Activated CD8-positive, alpha-beta T cell treated with anti-CD3 and anti-CD28 coated beads for 36 hours (primary cell): ENCODE data around the gene MOB1B. TPM values are rescaled to one million over a fixed set of nuclear protein-coding genes. Genes with fewer than 3 reads are reported as not detected.
A peak's percentile ranks its signal among the peaks of the same experiment; 100 is the strongest.

Experiments used
- ATAC-seq: fragments of 200-7000 bp; cut with Tn5 transposase; one replicate; pipeline ENCODE4 v1.10.0; 2021; ENCODE audit warnings: mild to moderate bottlenecking, moderate library complexity
- CTCF ChIA-PET: fragments of 350-600 bp; sonication (Branson Sonifier 250); formaldehyde crosslinking; loops from one replicate; lab custom pipeline; 2021; ENCODE audit warnings: antibody characterized with exemption; lab: Charles Lee
- POLR2A ChIA-PET: fragments of 350-600 bp; sonication (Branson Sonifier 250); formaldehyde crosslinking; loops from one replicate; lab custom pipeline; 2021; ENCODE audit warnings: antibody characterized with exemption; lab: Charles Lee
- DNase-seq: peaks from one replicate; pipeline ENCODE4 v3.0.0-alpha.2; 2020
- H3K27ac Mint-ChIP-seq: one replicate; pipeline ENCODE4 v1.8.0; 2021; ENCODE audit warnings: mild to moderate bottlenecking, mixed read lengths
- H3K27me3 Mint-ChIP-seq: one replicate; pipeline ENCODE4 v1.8.0; 2021; ENCODE audit warnings: mixed read lengths
- H3K36me3 Mint-ChIP-seq: one replicate; pipeline ENCODE4 v1.8.0; 2021; ENCODE audit warnings: low read depth, mixed read lengths
- H3K4me1 Mint-ChIP-seq: one replicate; pipeline ENCODE4 v1.8.0; 2021; ENCODE audit warnings: low read depth, mixed read lengths
- H3K4me3 Mint-ChIP-seq: one replicate; pipeline ENCODE4 v1.8.0; 2021; ENCODE audit warnings: mild to moderate bottlenecking, moderate library complexity, mixed read lengths
- H3K9me3 Mint-ChIP-seq: one replicate; pipeline ENCODE4 v1.8.0; 2021; ENCODE audit warnings: mixed read lengths
- CTCF ChIP-seq: fragments of 200-600 bp; IDR thresholded peaks from one replicate; pipeline ENCODE4 v1.8.0; 2022; ENCODE audit warnings: antibody characterized with exemption, mild to moderate bottlenecking
- intact Hi-C: fragments of 100-400 bp; cut with micrococcal nuclease; formaldehyde crosslinking; loops from one replicate; pipeline ENCODE4 v1.10.0; 2022
- total RNA-seq, 2 experiments: library from RNA; stranded (reverse); gene quantifications; one replicate each; pipeline ENCODE4 v1.2.3, GENCODE V29; 2021

The MOB1B gene
- 10 to 100 TPM; 14.9 to 19.7 TPM for total RNA-seq

- intact Hi-C loops: loop anchor here (5.0 kb wide), 2 partner anchors 60 to 90 kb away; partner anchors contain the start of gene DCK
- TF ChIP-seq CTCF: peak; percentile 26
- ATAC-seq (peak; percentile 95), DNase-seq (peak; percentile 93)
- Mint-ChIP-seq H3K4me3 (peak within 1 kb of the TSS; percentile 94), H3K27ac (peak within 1 kb of the TSS; percentile 89), H3K9me3 (no peaks in the 10 kb centered on the region), H3K4me1 (peaks cover 17% of the 10 kb centered on the region), H3K27me3 (no peaks in the 10 kb centered on the region), H3K36me3 (peaks cover 15% of the 10 kb centered on the region)
- ChIA-PET CTCF (interaction anchor here (0.6 to 1.5 kb wide), 17 partner anchors 13 to 250 kb away, joined by 3 to 8 read pairs (median 4); partner anchors contain the start of genes DCK and GRSF1), POLR2A (interaction anchor here (0.9 to 2.0 kb wide), 4 partner anchors 59 to 94 kb away, joined by 3 to 9 read pairs (median 4); partner anchors contain the start of gene GRSF1)
These were observed at the start of gene MOB1B for GRCh38 chr4:70901984-70902576. TSS of gene MOB1B (plus strand) at chr4:70902369. CDS start at chr4:70902537, 168 bp downstream.

GRCh38 chr4:70855464-70855863 lies 46.7 kb upstream of the MOB1B start:
- Mint-ChIP-seq H3K9me3 (no peaks in the 10 kb centered on the region), H3K4me1 (no peaks in the 10 kb centered on the region), H3K27me3 (no peaks in the 10 kb centered on the region), H3K4me3 (no peak overlapping the region), H3K36me3 (no peaks in the 10 kb centered on the region), H3K27ac (no peak overlapping the region)
- no peak for ATAC-seq
- CTCF ChIA-PET: no interaction called here
- POLR2A ChIA-PET: no interaction called here
- no peak for DNase-seq
- TF ChIP-seq CTCF: no peak
- intact Hi-C loops: no loop called here

- DNase-seq (no peak), ATAC-seq (no peak)
- H3K9me3 Mint-ChIP-seq: no peaks in the 10 kb centered on the region
- no peaks in the 10 kb centered on the region for H3K36me3 Mint-ChIP-seq
- H3K4me1 Mint-ChIP-seq: peaks cover 9% of the 10 kb centered on the region
- H3K27ac Mint-ChIP-seq: no peak overlapping the region
- ChIA-PET CTCF (interaction anchor here (0.8 kb wide), 1 partner anchor 207 kb away, joined by 3 read pairs; no protein-coding TSS in a partner anchor), POLR2A (no interaction called here)
- no peak overlapping the region for H3K4me3 Mint-ChIP-seq
- intact Hi-C loops: no loop called here
- no peaks in the 10 kb centered on the region for H3K27me3 Mint-ChIP-seq
- TF ChIP-seq CTCF: no peak
These were observed 43.7 kb upstream of the MOB1B start for GRCh38 chr4:70858454-70858853.

- no peaks in the 10 kb centered on the region for H3K36me3 Mint-ChIP-seq
- no peak for TF ChIP-seq CTCF
- no peaks in the 10 kb centered on the region for H3K27me3 Mint-ChIP-seq
- peaks cover 10% of the 10 kb centered on the region for H3K4me1 Mint-ChIP-seq
- ATAC-seq (no peak), DNase-seq (no peak)
- ChIA-PET POLR2A (no interaction called here), CTCF (interaction anchor here (0.8 kb wide), 1 partner anchor 207 kb away, joined by 3 read pairs; no protein-coding TSS in a partner anchor)
- no peak overlapping the region for H3K27ac Mint-ChIP-seq
- intact Hi-C loops: no loop called here
- no peak overlapping the region for H3K4me3 Mint-ChIP-seq
- H3K9me3 Mint-ChIP-seq: no peaks in the 10 kb centered on the region
These were observed 43.1 kb upstream of the MOB1B start for GRCh38 chr4:70859066-70859465.

GRCh38 chr4:70863099-70863790 lies 38.9 kb upstream of the MOB1B start:
- Mint-ChIP-seq H3K36me3 (no peaks in the 10 kb centered on the region), H3K27ac (peak overlapping the region; percentile 63), H3K4me3 (no peak overlapping the region), H3K4me1 (peaks cover 10% of the 10 kb centered on the region), H3K9me3 (no peaks in the 10 kb centered on the region), H3K27me3 (no peaks in the 10 kb centered on the region)
- TF ChIP-seq CTCF: no peak
- intact Hi-C loops: no loop called here
- peak; percentile 17 for DNase-seq
- ChIA-PET CTCF (interaction anchor here (1.3 kb wide), 1 partner anchor 98 kb away, joined by 3 read pairs; no protein-coding TSS in a partner anchor), POLR2A (no interaction called here)
- peak; percentile 91 for ATAC-seq
